Spleen (tissue), 7 donors: ENCODE measurements around the gene FLT1.

Experiments used
- POLR2A ChIP-seq, 3 donors: fragments of 450-650 bp; IDR thresholded peaks; one replicate each; pipeline ENCODE4 v1.5.1; 2017; ENCODE audit warnings: antibody characterized with exemption in 3 of 3, mild to moderate bottlenecking in 1 of 3
- POLR2AphosphoS5 ChIP-seq, 3 donors: sonication (generic); formaldehyde crosslinking; IDR thresholded peaks; one replicate each; pipeline ENCODE4 v1.5.1; 2017; ENCODE audit warnings: antibody characterized with exemption in 3 of 3
- TF ChIP-seq, protein P1 (sequence below), 11 experiments: fragments of 200-600 bp in 7 of 11; fragments of 450-650 bp in 4 of 11; sonication (generic) in 4 of 11; IDR thresholded peaks in 8 of 11; conservative IDR thresholded peaks in 3 of 11; 1 replicate in 7 of 11; 2 replicates in 4 of 11; pipeline versions ENCODE4 v1.4.0 to v1.8.0; 2016 to 2021; ENCODE audit warnings: antibody characterized with exemption in 11 of 11, inconsistent platforms in 4 of 11, mild to moderate bottlenecking in 1 of 11
- donor health status: DM: no; HTN: no; CAD: no; lungs with moderate emphysema.
- donor health status: DM: no; HTN: no; CAD: no.
- donor health status: DM: no; HTN: no; CAD: no.

DNA sequence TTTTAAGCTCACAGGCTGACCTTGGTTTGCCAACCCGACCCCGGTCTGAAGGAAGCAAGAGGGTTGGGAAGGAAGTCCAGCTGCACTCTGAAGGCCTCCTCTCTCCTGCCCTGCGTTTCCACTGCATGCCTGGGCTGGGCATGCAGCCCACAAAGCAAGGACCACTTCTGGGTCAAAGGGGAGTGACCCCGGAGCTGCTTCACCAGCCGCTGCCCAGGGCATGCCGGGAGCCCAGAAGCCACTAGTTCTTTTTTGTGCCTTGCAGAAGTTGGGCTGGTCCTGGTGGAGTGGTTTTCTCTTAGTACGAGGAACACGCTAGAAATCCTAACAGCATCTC is 166.7 kb downstream of the FLT1 start:
- TF ChIP-seq, protein P1, sequence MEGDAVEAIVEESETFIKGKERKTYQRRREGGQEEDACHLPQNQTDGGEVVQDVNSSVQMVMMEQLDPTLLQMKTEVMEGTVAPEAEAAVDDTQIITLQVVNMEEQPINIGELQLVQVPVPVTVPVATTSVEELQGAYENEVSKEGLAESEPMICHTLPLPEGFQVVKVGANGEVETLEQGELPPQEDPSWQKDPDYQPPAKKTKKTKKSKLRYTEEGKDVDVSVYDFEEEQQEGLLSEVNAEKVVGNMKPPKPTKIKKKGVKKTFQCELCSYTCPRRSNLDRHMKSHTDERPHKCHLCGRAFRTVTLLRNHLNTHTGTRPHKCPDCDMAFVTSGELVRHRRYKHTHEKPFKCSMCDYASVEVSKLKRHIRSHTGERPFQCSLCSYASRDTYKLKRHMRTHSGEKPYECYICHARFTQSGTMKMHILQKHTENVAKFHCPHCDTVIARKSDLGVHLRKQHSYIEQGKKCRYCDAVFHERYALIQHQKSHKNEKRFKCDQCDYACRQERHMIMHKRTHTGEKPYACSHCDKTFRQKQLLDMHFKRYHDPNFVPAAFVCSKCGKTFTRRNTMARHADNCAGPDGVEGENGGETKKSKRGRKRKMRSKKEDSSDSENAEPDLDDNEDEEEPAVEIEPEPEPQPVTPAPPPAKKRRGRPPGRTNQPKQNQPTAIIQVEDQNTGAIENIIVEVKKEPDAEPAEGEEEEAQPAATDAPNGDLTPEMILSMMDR (IDR thresholded peaks at IDR 0.05 in 8 of 11, conservative IDR thresholded peaks at IDR 0.05 in 3 of 11): no peak
- peak; percentile 51 to 74 (median 53) for TF ChIP-seq POLR2AphosphoS5 (IDR thresholded peaks at IDR 0.05)
- no peak for TF ChIP-seq POLR2A (IDR thresholded peaks at IDR 0.05)
